Measurements from ENCODE around the gene RPTOR.
"Not testable (repeated sequence)": the region's sequence is repeated elsewhere in the genome, so short reads cannot be mapped to it uniquely, and the experiment has no call there.

The RPTOR gene

GRCh38 chr17:80796430-80796861 lies 251.8 kb downstream of the RPTOR start:
- in situ Hi-C loops (cut with MboI; ENCODE audit: low sequenced_read_pairs, unreplicated experiment): no loop called here
- TF ChIP-seq CTCF (IDR thresholded peaks at IDR 0.05; ENCODE audit: borderline replicate concordance, control extremely low read depth, extremely low read depth, insufficient read depth, missing control alignments): no peak
- DNase-seq (ENCODE audit: low spot score): no peak

GRCh38 chr17:80797222-80797621 lies 252.6 kb downstream of the RPTOR start:
- DNase-seq (ENCODE audit: low spot score); in situ Hi-C loops (cut with MboI; ENCODE audit: low sequenced_read_pairs, unreplicated experiment): not testable (repeated sequence)

GRCh38 chr17:80797741-80798594 lies 253.3 kb downstream of the RPTOR start:
- in situ Hi-C loops (cut with MboI; ENCODE audit: low sequenced_read_pairs, unreplicated experiment): no loop called here
- DNase-seq (ENCODE audit: low spot score): no peak
- TF ChIP-seq CTCF (IDR thresholded peaks at IDR 0.05; ENCODE audit: borderline replicate concordance, control extremely low read depth, extremely low read depth, insufficient read depth, missing control alignments): no peak

- no peak for DNase-seq (ENCODE audit: low spot score)
- in situ Hi-C loops (cut with MboI; ENCODE audit: low sequenced_read_pairs, unreplicated experiment): no loop called here
- TF ChIP-seq CTCF (IDR thresholded peaks at IDR 0.05; ENCODE audit: borderline replicate concordance, control extremely low read depth, extremely low read depth, insufficient read depth, missing control alignments): no peak
These were observed 254.2 kb downstream of the RPTOR start for GRCh38 chr17:80798595-80799537.

- no peak for TF ChIP-seq CTCF (IDR thresholded peaks at IDR 0.05; ENCODE audit: borderline replicate concordance, control extremely low read depth, extremely low read depth, insufficient read depth, missing control alignments)
- in situ Hi-C loops (cut with MboI; ENCODE audit: low sequenced_read_pairs, unreplicated experiment): no loop called here
- no peak for DNase-seq (ENCODE audit: low spot score)
These were observed 255.2 kb downstream of the RPTOR start for GRCh38 chr17:80799538-80800480.

GRCh38 chr17:80800481-80801391 lies 256.1 kb downstream of the RPTOR start:
- in situ Hi-C loops (cut with MboI; ENCODE audit: low sequenced_read_pairs, unreplicated experiment): no loop called here
- no peak for DNase-seq (ENCODE audit: low spot score)
- no peak for TF ChIP-seq CTCF (IDR thresholded peaks at IDR 0.05; ENCODE audit: borderline replicate concordance, control extremely low read depth, extremely low read depth, insufficient read depth, missing control alignments)

Measured in GM13976 (cell line).